Prostate gland (tissue), 2 donors: ENCODE data around the gene RIMBP2.

Source experiments
- POLR2A ChIP-seq: fragments of 450-650 bp; IDR thresholded peaks from one replicate; pipeline ENCODE4 v1.6.1; 2016; ENCODE audit warnings: antibody characterized with exemption, mild to moderate bottlenecking
- POLR2AphosphoS5 ChIP-seq: sonication (generic); formaldehyde crosslinking; IDR thresholded peaks from one replicate; pipeline ENCODE4 v1.6.1; 2017; ENCODE audit warnings: antibody characterized with exemption
- TF ChIP-seq, protein P1 (sequence below), 4 experiments: fragments of 200-600 bp in 2 of 4; fragments of 450-650 bp in 2 of 4; sonication (generic) in 2 of 4; IDR thresholded peaks; 1 replicate in 3 of 4; 2 replicates in 1 of 4; pipeline ENCODE4 v1.5.1; 2016 to 2019; ENCODE audit warnings: antibody characterized with exemption in 4 of 4, mild to moderate bottlenecking in 2 of 4, moderate library complexity in 2 of 4

DNA sequence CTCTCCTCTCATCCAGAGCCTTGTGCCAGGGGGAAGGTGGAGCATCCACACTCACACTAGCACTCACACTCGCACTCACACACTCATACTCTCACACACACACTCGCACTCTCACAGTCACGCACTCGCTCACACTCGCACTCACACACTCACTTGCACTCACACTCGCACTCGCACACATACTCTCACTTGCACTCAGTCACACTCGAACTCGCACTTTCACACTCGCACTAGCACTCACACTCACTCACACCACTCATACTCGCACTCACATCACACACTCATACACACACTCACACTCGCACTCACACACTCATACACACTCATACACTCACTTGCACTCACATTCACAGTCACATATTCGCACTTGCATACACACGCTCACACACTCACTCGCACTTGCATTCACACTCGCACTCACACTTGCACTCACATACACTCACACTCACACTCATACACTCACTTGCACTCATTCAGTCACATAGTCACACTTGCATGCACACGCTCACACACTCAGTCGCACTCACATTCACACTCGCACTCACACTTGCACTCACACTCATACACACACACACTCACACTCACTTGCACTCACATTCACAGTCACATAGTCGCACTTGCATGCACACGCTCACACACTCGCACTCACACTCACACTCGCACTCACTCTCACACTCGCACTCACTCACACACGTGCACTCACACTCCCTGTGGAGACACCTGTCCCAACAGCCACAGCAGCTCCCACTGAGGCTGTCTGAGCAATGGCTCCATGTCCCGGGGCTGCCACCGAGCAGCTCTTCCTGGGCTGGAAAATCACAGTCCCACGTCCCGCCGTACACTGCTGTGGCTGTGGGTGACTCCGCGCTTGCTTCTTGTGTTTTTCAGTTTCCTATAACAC lies 12.3 kb upstream of the RIMBP2 start:
- no peak for TF ChIP-seq POLR2A
- TF ChIP-seq, protein P1, sequence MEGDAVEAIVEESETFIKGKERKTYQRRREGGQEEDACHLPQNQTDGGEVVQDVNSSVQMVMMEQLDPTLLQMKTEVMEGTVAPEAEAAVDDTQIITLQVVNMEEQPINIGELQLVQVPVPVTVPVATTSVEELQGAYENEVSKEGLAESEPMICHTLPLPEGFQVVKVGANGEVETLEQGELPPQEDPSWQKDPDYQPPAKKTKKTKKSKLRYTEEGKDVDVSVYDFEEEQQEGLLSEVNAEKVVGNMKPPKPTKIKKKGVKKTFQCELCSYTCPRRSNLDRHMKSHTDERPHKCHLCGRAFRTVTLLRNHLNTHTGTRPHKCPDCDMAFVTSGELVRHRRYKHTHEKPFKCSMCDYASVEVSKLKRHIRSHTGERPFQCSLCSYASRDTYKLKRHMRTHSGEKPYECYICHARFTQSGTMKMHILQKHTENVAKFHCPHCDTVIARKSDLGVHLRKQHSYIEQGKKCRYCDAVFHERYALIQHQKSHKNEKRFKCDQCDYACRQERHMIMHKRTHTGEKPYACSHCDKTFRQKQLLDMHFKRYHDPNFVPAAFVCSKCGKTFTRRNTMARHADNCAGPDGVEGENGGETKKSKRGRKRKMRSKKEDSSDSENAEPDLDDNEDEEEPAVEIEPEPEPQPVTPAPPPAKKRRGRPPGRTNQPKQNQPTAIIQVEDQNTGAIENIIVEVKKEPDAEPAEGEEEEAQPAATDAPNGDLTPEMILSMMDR (IDR thresholded peaks at IDR 0.05): no peak
- TF ChIP-seq POLR2AphosphoS5: no peak
